ENCODE measurements around the gene CD2AP. TPM values are rescaled to one million over a fixed set of nuclear protein-coding genes. Genes with fewer than 3 reads are reported as not detected.
"Not testable (repeated sequence)": the region's sequence is repeated elsewhere in the genome, so short reads cannot be mapped to it uniquely, and the experiment has no call there.

CD2AP gene
- total and polyA plus RNA-seq, 2 experiments from 2014 or later, result 9.8 to 19.2 TPM

DNA sequence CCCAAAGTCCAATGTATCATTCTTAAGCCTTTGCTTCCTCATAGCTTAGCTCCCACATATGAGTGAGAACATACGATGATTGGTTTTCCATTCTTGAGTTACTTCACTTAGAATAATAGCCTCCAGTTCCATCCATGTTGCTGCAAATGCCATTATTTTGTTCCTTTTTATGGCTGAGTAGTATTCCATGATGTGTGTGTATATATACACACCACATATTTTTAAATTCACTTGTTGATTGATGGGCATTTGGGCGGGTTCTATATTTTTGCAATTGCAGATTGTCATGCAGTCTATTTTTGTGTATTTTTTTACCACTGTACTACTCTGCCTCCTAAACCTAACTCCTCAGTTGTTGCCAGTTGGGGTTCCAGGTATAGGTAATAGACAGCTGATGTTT, 74.7 kb downstream of the CD2AP start:
- Histone ChIP-seq H3K4me3 (no peak overlapping the region), H3K4me1 (ENCODE audit: low read depth) (no peaks in the 10 kb centered on the region), H3K36me3 (no peaks in the 10 kb centered on the region), H3K9me3 (ENCODE audit: low read depth) (no peaks in the 10 kb centered on the region), H3K27me3 (no peaks in the 10 kb centered on the region), H3K27ac (no peak overlapping the region)
- DNase-seq (ENCODE audit: low read depth in 1 of 2, low spot score in 1 of 2), result no peak
- TF ChIP-seq, protein P1, sequence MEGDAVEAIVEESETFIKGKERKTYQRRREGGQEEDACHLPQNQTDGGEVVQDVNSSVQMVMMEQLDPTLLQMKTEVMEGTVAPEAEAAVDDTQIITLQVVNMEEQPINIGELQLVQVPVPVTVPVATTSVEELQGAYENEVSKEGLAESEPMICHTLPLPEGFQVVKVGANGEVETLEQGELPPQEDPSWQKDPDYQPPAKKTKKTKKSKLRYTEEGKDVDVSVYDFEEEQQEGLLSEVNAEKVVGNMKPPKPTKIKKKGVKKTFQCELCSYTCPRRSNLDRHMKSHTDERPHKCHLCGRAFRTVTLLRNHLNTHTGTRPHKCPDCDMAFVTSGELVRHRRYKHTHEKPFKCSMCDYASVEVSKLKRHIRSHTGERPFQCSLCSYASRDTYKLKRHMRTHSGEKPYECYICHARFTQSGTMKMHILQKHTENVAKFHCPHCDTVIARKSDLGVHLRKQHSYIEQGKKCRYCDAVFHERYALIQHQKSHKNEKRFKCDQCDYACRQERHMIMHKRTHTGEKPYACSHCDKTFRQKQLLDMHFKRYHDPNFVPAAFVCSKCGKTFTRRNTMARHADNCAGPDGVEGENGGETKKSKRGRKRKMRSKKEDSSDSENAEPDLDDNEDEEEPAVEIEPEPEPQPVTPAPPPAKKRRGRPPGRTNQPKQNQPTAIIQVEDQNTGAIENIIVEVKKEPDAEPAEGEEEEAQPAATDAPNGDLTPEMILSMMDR (IDR thresholded peaks at IDR 0.05; ENCODE audit: low read depth, low read length), result no peak

DNA sequence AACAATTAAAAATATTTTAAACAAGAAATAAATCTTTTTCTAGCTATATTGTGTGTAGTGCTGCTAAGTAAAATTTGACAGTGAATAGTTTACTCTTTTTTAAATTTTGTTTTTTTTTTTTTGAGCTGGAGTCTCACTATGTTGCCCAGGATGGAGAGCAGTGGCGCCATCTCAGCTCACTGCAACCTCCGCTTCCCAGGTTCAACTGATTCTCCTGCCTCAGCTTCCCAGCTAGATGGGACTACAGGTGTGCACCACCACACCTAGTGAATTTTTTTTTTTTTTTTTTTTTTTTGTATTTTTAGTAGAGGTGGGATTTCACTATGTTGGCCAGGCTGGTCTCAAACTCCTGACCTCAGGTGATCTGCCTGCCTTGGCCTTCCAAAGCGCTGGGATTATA, 75.7 kb downstream of the CD2AP start:
- not testable (repeated sequence) for DNase-seq (ENCODE audit: low read depth in 1 of 2, low spot score in 1 of 2); H3K4me1 ChIP-seq (ENCODE audit: low read depth); H3K36me3 ChIP-seq; H3K9me3 ChIP-seq (ENCODE audit: low read depth); H3K27ac ChIP-seq; H3K27me3 ChIP-seq; H3K4me3 ChIP-seq

DNA sequence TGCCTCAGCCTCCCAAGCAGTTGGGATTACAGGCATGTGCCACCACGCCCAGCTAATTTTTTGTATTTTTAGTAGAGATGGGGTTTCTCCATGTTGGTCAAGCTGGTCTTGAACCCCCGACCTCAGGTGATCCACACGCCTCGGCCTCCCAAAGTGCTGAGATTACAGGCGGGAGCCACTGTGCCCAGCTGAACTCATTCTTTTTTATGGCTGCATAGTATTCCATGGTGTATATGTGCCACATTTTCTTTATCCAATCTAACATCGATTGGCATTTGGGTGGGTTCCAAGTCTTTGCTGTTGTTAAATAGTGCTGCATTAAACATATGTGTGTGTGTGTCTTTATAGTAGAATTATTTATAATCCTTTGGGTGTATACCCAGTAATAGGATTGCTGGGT, 78.9 kb downstream of the CD2AP start:
- H3K4me3 ChIP-seq; DNase-seq (ENCODE audit: low read depth in 1 of 2, low spot score in 1 of 2); H3K9me3 ChIP-seq (ENCODE audit: low read depth); H3K4me1 ChIP-seq (ENCODE audit: low read depth); H3K27ac ChIP-seq; H3K36me3 ChIP-seq; H3K27me3 ChIP-seq: not testable (repeated sequence)

DNA sequence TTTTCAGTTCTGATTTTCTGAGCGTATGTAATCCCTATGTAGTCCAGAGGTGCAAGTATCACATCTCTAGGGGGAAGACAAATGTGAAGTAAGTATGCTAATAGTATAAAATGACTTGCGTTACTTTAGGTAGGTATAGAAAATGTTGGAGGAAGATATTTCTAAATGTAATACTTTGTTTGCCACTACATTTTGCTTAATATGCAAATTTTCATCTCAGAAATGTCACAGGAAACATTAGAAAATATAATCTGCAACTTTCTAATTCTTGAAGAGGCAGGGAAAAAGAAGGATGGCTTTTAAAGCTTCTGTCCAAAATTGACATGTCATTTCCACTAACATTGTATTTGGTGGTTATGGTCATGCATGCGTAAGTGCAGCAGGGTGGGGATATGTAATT, 85.6 kb downstream of the CD2AP start:
- no peak for DNase-seq (ENCODE audit: low read depth in 1 of 2, low spot score in 1 of 2)
- TF ChIP-seq, protein P1 (IDR thresholded peaks at IDR 0.05; ENCODE audit: low read depth, low read length), result no peak

DNA sequence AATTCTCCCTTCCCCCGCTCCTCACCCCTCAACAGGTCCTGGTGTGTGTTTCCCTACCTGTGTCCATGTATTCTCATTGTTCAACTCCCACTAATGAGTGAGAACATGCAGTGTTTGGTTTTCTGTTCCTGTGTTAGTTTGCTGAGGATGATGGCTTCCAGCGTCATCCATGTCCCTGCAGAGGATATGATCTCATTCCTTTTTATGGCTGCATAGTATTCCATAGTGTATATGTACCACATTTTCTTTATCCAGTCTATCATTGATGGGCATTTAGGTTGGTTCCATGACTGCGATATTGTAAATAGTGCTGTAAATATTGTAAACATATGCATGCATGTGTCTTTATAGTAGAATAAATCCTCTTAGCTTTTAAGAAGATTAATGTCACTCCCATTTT, 89.0 kb downstream of the CD2AP start:
- not testable (repeated sequence) for H3K4me1 ChIP-seq (ENCODE audit: low read depth); H3K27me3 ChIP-seq; H3K36me3 ChIP-seq; DNase-seq (ENCODE audit: low read depth in 1 of 2, low spot score in 1 of 2); H3K9me3 ChIP-seq (ENCODE audit: low read depth); H3K4me3 ChIP-seq; H3K27ac ChIP-seq

More for the DNA sequence above, 85.6 kb downstream of the CD2AP start:
- Histone ChIP-seq H3K36me3 (no peaks in the 10 kb centered on the region), H3K4me1 (ENCODE audit: low read depth) (no peaks in the 10 kb centered on the region), H3K4me3 (no peak overlapping the region), H3K9me3 (ENCODE audit: low read depth) (no peaks in the 10 kb centered on the region), H3K27me3 (no peaks in the 10 kb centered on the region), H3K27ac (no peak overlapping the region)

DNA sequence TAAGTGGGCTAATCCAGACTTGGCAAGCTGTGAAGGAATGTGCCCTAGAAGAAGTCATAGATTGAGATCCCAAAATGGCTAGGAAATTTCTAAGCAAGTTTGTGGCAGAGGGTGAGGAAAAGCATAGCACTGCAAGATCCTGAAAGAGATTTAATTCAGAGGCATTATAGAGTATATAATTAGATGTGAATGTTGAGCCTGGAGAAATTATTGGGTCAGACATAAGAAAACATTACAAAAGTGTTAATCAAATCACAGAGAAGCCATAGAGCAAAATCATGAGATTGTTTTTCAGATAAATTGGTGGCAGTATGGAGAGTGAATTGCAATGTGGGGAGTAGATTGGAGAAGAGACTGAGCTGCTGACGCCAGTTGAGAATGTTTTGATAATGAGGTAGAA, 90.0 kb downstream of the CD2AP start:
- TF ChIP-seq, protein P1 (IDR thresholded peaks at IDR 0.05; ENCODE audit: low read depth, low read length), result no peak
- Histone ChIP-seq H3K27ac (no peak overlapping the region), H3K27me3 (no peaks in the 10 kb centered on the region), H3K4me3 (no peak overlapping the region), H3K4me1 (ENCODE audit: low read depth) (no peaks in the 10 kb centered on the region), H3K9me3 (ENCODE audit: low read depth) (no peaks in the 10 kb centered on the region), H3K36me3 (no peaks in the 10 kb centered on the region)
- no peak for DNase-seq (ENCODE audit: low read depth in 1 of 2, low spot score in 1 of 2)

DNA sequence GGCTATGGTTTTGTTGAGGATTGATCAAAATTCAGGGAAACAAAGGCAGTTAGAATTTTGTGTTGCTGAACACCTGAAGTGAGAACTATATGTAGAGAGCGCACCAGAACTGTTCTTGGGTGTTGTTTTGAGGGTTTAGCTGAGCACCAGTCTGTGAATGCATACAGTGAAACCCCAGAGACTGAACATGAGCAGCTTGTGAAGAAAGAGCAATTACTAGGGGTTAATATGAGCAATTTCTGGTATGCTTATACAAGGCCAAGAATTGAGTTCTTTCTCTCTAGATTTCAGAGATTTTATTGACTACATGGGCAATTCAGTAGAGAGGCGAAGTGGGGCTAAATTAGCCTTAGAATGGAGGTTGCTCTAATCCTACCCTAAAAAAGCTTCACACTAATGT, 93.9 kb downstream of the CD2AP start:
- no peaks in the 10 kb centered on the region for H3K27me3 ChIP-seq

More for the DNA sequence above, 93.9 kb downstream of the CD2AP start:
- H3K9me3 ChIP-seq (ENCODE audit: low read depth), result no peaks in the 10 kb centered on the region
- TF ChIP-seq, protein P1 (IDR thresholded peaks at IDR 0.05; ENCODE audit: low read depth, low read length), result no peak
- H3K36me3 ChIP-seq, result peaks cover 5% of the 10 kb centered on the region
- H3K4me3 ChIP-seq, result no peak overlapping the region
- no peak for DNase-seq (ENCODE audit: low read depth in 1 of 2, low spot score in 1 of 2)
- H3K27ac ChIP-seq, result no peak overlapping the region
- no peaks in the 10 kb centered on the region for H3K4me1 ChIP-seq (ENCODE audit: low read depth)

Measured in cardiac muscle cell (in vitro differentiated cells and primary cell).